BLaER1 (cell line): Measurements from ENCODE around the gene MSANTD7.

ENCODE experiments used
- H3K27ac ChIP-seq: shearing (Covaris generic); formaldehyde crosslinking; 2 replicates; pipeline ENCODE4 v1.8.1; 2022
- H3K27me3 ChIP-seq: shearing (Covaris generic); formaldehyde crosslinking; 2 replicates; pipeline ENCODE4 v1.8.1; 2022
- H3K36me3 ChIP-seq: shearing (Covaris generic); formaldehyde crosslinking; 2 replicates; pipeline ENCODE4 v1.8.1; 2022
- H3K4me1 ChIP-seq: shearing (Covaris generic); formaldehyde crosslinking; 2 replicates; pipeline ENCODE4 v1.8.1; 2022
- H3K4me2 ChIP-seq: shearing (Covaris generic); formaldehyde crosslinking; 2 replicates; pipeline ENCODE4 v1.8.1; 2022
- H3K4me3 ChIP-seq: shearing (Covaris generic); formaldehyde crosslinking; 2 replicates; pipeline ENCODE4 v1.8.1; 2022
- H3K9ac ChIP-seq: shearing (Covaris generic); formaldehyde crosslinking; 2 replicates; pipeline ENCODE4 v1.8.1; 2022
- H3K9me3 ChIP-seq: shearing (Covaris generic); formaldehyde crosslinking; 2 replicates; pipeline ENCODE4 v1.8.1; 2022
- H4K20me1 ChIP-seq: shearing (Covaris generic); formaldehyde crosslinking; 2 replicates; pipeline ENCODE4 v1.8.1; 2022
- Cebpa-rat ChIP-seq: shearing (Covaris generic); IDR thresholded peaks from 2 replicates; pipeline ENCODE4 v1.8.1; 2022

Gene MSANTD7

GRCh38 chr10:14879124-14879927, 41.2 kb downstream of the MSANTD7 start:
- Histone ChIP-seq H3K9me3 (no peaks in the 10 kb centered on the region), H3K27me3 (no peaks in the 10 kb centered on the region), H3K4me2 (peak overlapping the region; percentile 88), H3K4me1 (peaks cover 43% of the 10 kb centered on the region), H3K36me3 (peaks cover 26% of the 10 kb centered on the region), H3K27ac (peak overlapping the region; percentile 86), H3K4me3 (peak overlapping the region; percentile 86), H4K20me1 (peaks cover 26% of the 10 kb centered on the region), H3K9ac (peak overlapping the region; percentile 89)
- no peak for TF ChIP-seq Cebpa-rat

- peaks cover 31% of the 10 kb centered on the region for H4K20me1 ChIP-seq
- H3K4me1 ChIP-seq, result peaks cover 43% of the 10 kb centered on the region
- H3K4me3 ChIP-seq, result peak overlapping the region; percentile 86
- no peaks in the 10 kb centered on the region for H3K27me3 ChIP-seq
- H3K9me3 ChIP-seq, result no peaks in the 10 kb centered on the region
- no peak for TF ChIP-seq Cebpa-rat
- H3K4me2 ChIP-seq, result peak overlapping the region; percentile 88
- peaks cover 31% of the 10 kb centered on the region for H3K36me3 ChIP-seq
- peak overlapping the region; percentile 89 for H3K9ac ChIP-seq
- H3K27ac ChIP-seq, result peak overlapping the region; percentile 86
Observed at GRCh38 chr10:14879928-14880193, 41.8 kb downstream of the MSANTD7 start.

DNA sequence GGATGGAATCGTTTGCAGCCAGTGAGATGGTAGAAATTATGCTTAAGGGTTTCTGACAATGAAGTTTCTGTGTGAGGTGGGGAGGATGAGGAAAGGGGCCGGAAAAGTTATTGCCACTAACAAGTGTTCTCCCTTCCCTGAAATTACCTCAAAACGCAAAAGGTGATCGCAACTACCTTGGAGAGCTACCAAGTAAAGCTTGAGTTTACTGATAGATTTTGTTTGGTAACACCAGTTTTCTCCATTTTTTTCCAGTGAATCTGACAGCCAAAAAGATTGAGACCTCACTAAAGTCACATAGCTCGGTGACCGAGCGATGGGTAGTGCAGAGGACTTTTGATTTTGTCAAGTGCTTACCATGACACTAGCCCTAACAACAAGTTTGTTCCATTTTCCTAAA, 42.1 kb downstream of the MSANTD7 start:
- Histone ChIP-seq H4K20me1 (peaks cover 35% of the 10 kb centered on the region), H3K9ac (peak overlapping the region; percentile 89), H3K27me3 (no peaks in the 10 kb centered on the region), H3K4me1 (peaks cover 41% of the 10 kb centered on the region), H3K36me3 (peaks cover 35% of the 10 kb centered on the region), H3K4me2 (peak overlapping the region; percentile 88), H3K27ac (peak overlapping the region; percentile 86; the same call in 1 of the 2 replicates), H3K9me3 (no peaks in the 10 kb centered on the region), H3K4me3 (peak overlapping the region; percentile 86)
- no peak for TF ChIP-seq Cebpa-rat

GRCh38 chr10:14884082-14884481, 46.0 kb downstream of the MSANTD7 start:
- H3K4me3 ChIP-seq, result no peak overlapping the region
- TF ChIP-seq Cebpa-rat, result no peak
- peaks cover 5% of the 10 kb centered on the region; the same call in 1 of the 2 replicates for H3K9me3 ChIP-seq
- no peak overlapping the region for H3K4me2 ChIP-seq
- H3K27ac ChIP-seq, result no peak overlapping the region
- H4K20me1 ChIP-seq, result peaks cover 63% of the 10 kb centered on the region
- no peak overlapping the region for H3K9ac ChIP-seq
- peaks cover 72% of the 10 kb centered on the region for H3K36me3 ChIP-seq
- no peaks in the 10 kb centered on the region for H3K27me3 ChIP-seq
- peaks cover 17% of the 10 kb centered on the region for H3K4me1 ChIP-seq
